ENCODE measurements around the gene GLT8D1. TPM values are rescaled to one million over a fixed set of nuclear protein-coding genes. Genes with fewer than 3 reads are reported as not detected.

The GLT8D1 gene
- total and polyA plus RNA-seq, 8 donors: 46.9 to 113 (median 107) TPM

GRCh38 chr3:52721002-52721729 is 15.6 kb upstream of the GLT8D1 start:
- DNase-seq: no peak
- ATAC-seq: peak; percentile 49
- H3K4me1 ChIP-seq: peaks cover 0 to 29% of the 10 kb centered on the region in 2 donors
- no peaks in the 10 kb centered on the region for H3K9me3 ChIP-seq
- H3K36me3 ChIP-seq: no peaks in the 10 kb centered on the region
- intact Hi-C loops (cut with DNase I): no loop called here
- no peaks in the 10 kb centered on the region for H3K27me3 ChIP-seq
- peak overlapping the region in 1 of 2 donors; percentile 66 for H3K27ac ChIP-seq
- no peak overlapping the region for H3K4me3 ChIP-seq
- TF ChIP-seq CTCF (IDR thresholded peaks at IDR 0.05): no peak

DNA sequence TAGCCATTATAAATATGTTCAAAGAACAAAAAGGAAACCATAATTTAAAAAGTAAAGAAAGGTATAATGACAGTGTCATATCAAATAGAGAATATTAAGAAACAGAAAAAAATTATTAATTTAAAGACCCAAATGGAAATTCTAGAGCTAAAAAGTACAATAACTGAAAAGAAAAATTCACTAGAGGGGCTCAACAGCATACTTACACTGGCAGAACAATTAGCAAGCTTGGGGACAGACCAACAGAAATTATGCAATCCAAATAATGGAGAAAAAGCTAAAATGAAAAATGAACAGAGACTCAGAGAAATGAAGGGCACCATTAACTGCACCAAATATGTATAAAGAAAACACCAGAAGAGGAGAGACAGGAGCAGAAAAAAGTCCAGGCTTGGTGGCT is 14.0 kb upstream of the GLT8D1 start:
- TF ChIP-seq CTCF (IDR thresholded peaks at IDR 0.05): no peak
- Histone ChIP-seq H3K36me3 (no peaks in the 10 kb centered on the region), H3K4me1 (peaks cover 0 to 29% of the 10 kb centered on the region in 2 donors), H3K4me3 (no peak overlapping the region), H3K27ac (peak overlapping the region in 1 of 2 donors; percentile 66), H3K27me3 (no peaks in the 10 kb centered on the region), H3K9me3 (no peaks in the 10 kb centered on the region)
- intact Hi-C loops (cut with DNase I): no loop called here
- DNase-seq (no peak), ATAC-seq (no peak)

GRCh38 chr3:52715714-52716305 is 10.2 kb upstream of the GLT8D1 start:
- H3K4me3 ChIP-seq: no peak overlapping the region
- H3K4me1 ChIP-seq: peaks cover 0 to 12% of the 10 kb centered on the region in 2 donors
- TF ChIP-seq CTCF (IDR thresholded peaks at IDR 0.05): no peak
- no peaks in the 10 kb centered on the region for H3K27me3 ChIP-seq
- no peak for DNase-seq
- H3K36me3 ChIP-seq: peaks cover 0 to 8% of the 10 kb centered on the region in 2 donors
- no peaks in the 10 kb centered on the region for H3K9me3 ChIP-seq
- intact Hi-C loops (cut with DNase I): no loop called here
- no peak for ATAC-seq
- no peak overlapping the region for H3K27ac ChIP-seq

DNA sequence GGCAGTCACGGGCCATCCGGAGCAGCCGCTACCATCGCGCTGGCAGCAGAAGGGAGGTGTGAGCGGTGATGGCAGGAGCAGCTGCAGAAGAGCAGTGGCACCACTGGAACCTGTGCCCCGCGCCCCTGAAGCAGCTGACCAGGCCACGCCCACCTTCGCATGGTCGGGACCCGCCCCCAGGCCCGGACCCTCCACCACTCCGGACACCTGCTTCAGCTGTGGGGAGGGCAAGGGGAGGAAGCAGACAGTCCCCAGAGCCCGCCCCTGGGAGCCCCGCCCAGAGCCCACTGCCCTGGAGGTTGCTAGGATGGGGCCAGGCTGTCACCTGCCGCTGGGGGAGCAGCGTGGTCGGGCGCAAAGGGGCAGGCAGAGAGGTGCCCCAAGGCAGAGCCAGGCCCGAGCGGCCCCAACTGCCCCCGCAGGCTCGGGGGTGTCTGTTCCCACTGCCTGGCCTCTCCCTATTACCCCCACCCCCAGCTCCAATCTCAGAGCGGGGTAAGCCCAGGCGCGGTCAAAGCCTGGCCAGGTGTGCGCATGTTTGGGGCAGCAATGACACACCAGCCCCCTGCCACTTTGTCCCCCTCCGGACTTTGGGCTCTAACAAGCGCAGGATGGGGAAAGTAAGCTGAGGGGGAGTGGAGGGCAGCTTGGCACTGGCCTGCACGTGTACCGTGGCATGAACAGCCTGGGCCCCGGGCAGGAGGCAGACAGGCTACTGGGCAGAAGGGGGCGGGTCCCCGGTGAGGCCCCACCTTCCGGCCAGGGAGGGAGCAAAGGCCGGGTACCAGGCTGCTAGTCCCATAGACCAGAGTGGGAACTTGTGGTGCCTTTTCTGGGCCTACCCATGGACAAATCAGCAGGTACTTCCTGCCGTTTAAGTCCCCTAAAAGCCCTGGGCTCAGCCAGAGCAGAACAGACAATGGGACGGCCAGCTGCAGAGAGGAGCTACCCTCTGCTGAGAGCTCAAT is 9.0 kb upstream of the GLT8D1 start:
- DNase-seq: no peak
- Histone ChIP-seq H3K4me3 (no peak overlapping the region), H3K27ac (no peak overlapping the region), H3K27me3 (no peaks in the 10 kb centered on the region), H3K9me3 (no peaks in the 10 kb centered on the region), H3K36me3 (peaks cover 0 to 11% of the 10 kb centered on the region in 2 donors), H3K4me1 (peaks cover 0 to under 1% of the 10 kb centered on the region in 2 donors)
- TF ChIP-seq CTCF (IDR thresholded peaks at IDR 0.05): no peak
- peak; percentile 83 for ATAC-seq
- intact Hi-C loops (cut with DNase I): no loop called here
